C4-2B (cell line): ENCODE data around the gene PIK3R6.

ENCODE experiments used
- CTCF ChIP-seq: fragments of 450-650 bp; conservative IDR thresholded peaks from 2 replicates; pipeline ENCODE4 v1.5.1; 2017; ENCODE audit warnings: mild to moderate bottlenecking
- ZFX ChIP-seq: fragments of 450-650 bp; IDR thresholded peaks from 2 replicates; pipeline ENCODE4 v1.6.1; 2017

GRCh38 chr17:8806253-8806925 is 61.1 kb downstream of the PIK3R6 start:
- no peak for TF ChIP-seq CTCF
- TF ChIP-seq ZFX: no peak
